ENCODE results near the gene PLCD4. TPM values are rescaled to one million over a fixed set of nuclear protein-coding genes. Genes with fewer than 3 reads are reported as not detected.

PLCD4 gene
- polyA plus RNA-seq, 1 of the 3 experiments (the other 2 are of a cell fraction), result 8.5 TPM

- TF ChIP-seq REST (IDR thresholded peaks at IDR 0.05; ENCODE audit: low read depth, low read length) (no peak), MAX (IDR thresholded peaks at IDR 0.05; ENCODE audit: low read depth) (0 out of 2 replicates have a peak, but pooled peaks have one; percentile 48), JUND (IDR thresholded peaks at IDR 0.05) (no peak), GABPA (IDR thresholded peaks at IDR 0.05; ENCODE audit: low read depth) (peak; percentile 95), USF1 (IDR thresholded peaks at IDR 0.05; ENCODE audit: borderline replicate concordance, low read depth) (no peak), POLR2AphosphoS5 (IDR thresholded peaks at IDR 0.05; ENCODE audit: low read depth, low read length) (peak; percentile 92), SIN3A (IDR thresholded peaks at IDR 0.05; ENCODE audit: borderline replicate concordance, low read depth, low read length) (peak; percentile 92), YY1 (IDR thresholded peaks at IDR 0.05; ENCODE audit: low read depth) (peak; percentile 94), MEF2A (IDR thresholded peaks at IDR 0.05; ENCODE audit: borderline replicate concordance, low read depth) (no peak), TCF12 (IDR thresholded peaks at IDR 0.05) (peak; percentile 13; the same call in 1 of the 2 replicates)
Measured at GRCh38 chr2:218671654-218672566, 64.2 kb downstream of the PLCD4 start, which contains the start of the genes RNF25 and STK36 (continued).

- H4K20me1 ChIP-seq (ENCODE audit: insufficient read depth), result no peaks in the 10 kb centered on the region
- H3K9me3 ChIP-seq, result no peaks in the 10 kb centered on the region
- CTCF ChIA-PET, result interaction anchor here (1.3 kb wide), 1 partner anchor 32 kb away, joined by 4 read pairs; the partner anchor contains the start of gene TTLL4
- H3K9ac ChIP-seq, result no peak overlapping the region
- no peaks in the 10 kb centered on the region for H3K9me2 ChIP-seq
- 80% methylated on average over 4 of the region's 4 CpGs for WGBS (ENCODE audit: low lambda C conversion rate)
- no peaks in the 10 kb centered on the region for H3K79me2 ChIP-seq (ENCODE audit: insufficient read depth)
- no peak overlapping the region for H3K27ac ChIP-seq (ENCODE audit: low read depth in 2 of 2, low read length in 1 of 2)
- H3K4me1 ChIP-seq (ENCODE audit: control insufficient read depth in 1 of 2, insufficient read depth in 2 of 2, low read depth in 1 of 2, low read length in 1 of 2), result no peaks in the 10 kb centered on the region
- peaks cover 12% of the 10 kb centered on the region for H3F3A ChIP-seq (replicated peaks; ENCODE audit: insufficient read depth)
- no peak overlapping the region for H3K4me2 ChIP-seq
- no peaks in the 10 kb centered on the region for H3K27me3 ChIP-seq (ENCODE audit: insufficient read depth)
- H3K4me3 ChIP-seq (ENCODE audit: low read depth in 2 of 2, low read length in 1 of 2), result no peak overlapping the region
- peaks cover 41 to 50% of the 10 kb centered on the region in 2 experiments for H3K36me3 ChIP-seq (replicated peaks in 1 of 2; ENCODE audit: control insufficient read depth in 1 of 2, insufficient read depth in 2 of 2, low read length in 1 of 2)
- no peak overlapping the region for H2AFZ ChIP-seq (ENCODE audit: low read depth)
- no peak for TF ChIP-seq CTCF (IDR thresholded peaks at IDR 0.05)
- no peak for TF ChIP-seq JUND (IDR thresholded peaks at IDR 0.05)
- no peak for TF ChIP-seq FOXJ3 (CRISPR knock-in tag; IDR thresholded peaks at IDR 0.05)
- TF ChIP-seq TEAD4 (IDR thresholded peaks at IDR 0.05; ENCODE audit: borderline replicate concordance, insufficient read depth), result no peak
- no peak for TF ChIP-seq GATA2 (CRISPR knock-in tag; IDR thresholded peaks at IDR 0.05)
- TF ChIP-seq SMC3 (IDR thresholded peaks at IDR 0.05; ENCODE audit: low read depth, low read length), result no peak
- no peak for TF ChIP-seq USF1 (IDR thresholded peaks at IDR 0.05; ENCODE audit: borderline replicate concordance, low read depth)
- TF ChIP-seq RCOR1 (IDR thresholded peaks at IDR 0.05; ENCODE audit: low read length), result no peak
- TF ChIP-seq PBX3 (IDR thresholded peaks at IDR 0.05), result no peak
- TF ChIP-seq MEF2A (IDR thresholded peaks at IDR 0.05; ENCODE audit: borderline replicate concordance, low read depth), result no peak
- no peak for TF ChIP-seq MXI1 (IDR thresholded peaks at IDR 0.05; ENCODE audit: low read depth, low read length)
- TF ChIP-seq SIN3A (IDR thresholded peaks at IDR 0.05; ENCODE audit: borderline replicate concordance, low read depth, low read length), result no peak
- TF ChIP-seq EZH2phosphoT487 (IDR thresholded peaks at IDR 0.05; ENCODE audit: borderline replicate concordance, low read depth), result no peak
- no peak for TF ChIP-seq MAX (IDR thresholded peaks at IDR 0.05; ENCODE audit: low read depth)
- TF ChIP-seq GABPA (IDR thresholded peaks at IDR 0.05; ENCODE audit: low read depth), result no peak
- DNase-seq, result no peak
- POLR2A ChIA-PET, result no interaction called here
Measured at GRCh38 chr2:218679119-218679518, 71.4 kb downstream of the PLCD4 start.

All from SK-N-SH (cell line).